ENCODE results near the gene MRPL58.
"Not testable (repeated sequence)": the region's sequence is repeated elsewhere in the genome, so short reads cannot be mapped to it uniquely, and the experiment has no call there.

The MRPL58 gene

GRCh38 chr17:75003070-75003956, 9.2 kb upstream of the MRPL58 start:
- H3K27ac ChIP-seq: no peak overlapping the region
- TF ChIP-seq ZFX (IDR thresholded peaks at IDR 0.05): no peak
- no peak for TF ChIP-seq CTCF (conservative IDR thresholded peaks at IDR 0.05)

- no peak for TF ChIP-seq CTCF (conservative IDR thresholded peaks at IDR 0.05)
- H3K27ac ChIP-seq: no peak overlapping the region
Measured at GRCh38 chr17:75003957-75004355, 8.5 kb upstream of the MRPL58 start.

- TF ChIP-seq CTCF (conservative IDR thresholded peaks at IDR 0.05) (no peak), ZFX (IDR thresholded peaks at IDR 0.05) (no peak)
- H3K27ac ChIP-seq: no peak overlapping the region
Measured at GRCh38 chr17:75004371-75004770, 8.1 kb upstream of the MRPL58 start.

GRCh38 chr17:75005291-75005690, 7.2 kb upstream of the MRPL58 start:
- TF ChIP-seq ZFX (IDR thresholded peaks at IDR 0.05) (no peak), CTCF (conservative IDR thresholded peaks at IDR 0.05) (no peak)
- H3K27ac ChIP-seq: no peak overlapping the region

GRCh38 chr17:75006084-75006483, 6.4 kb upstream of the MRPL58 start:
- not testable (repeated sequence) for H3K27ac ChIP-seq

- no peak overlapping the region for H3K27ac ChIP-seq
- no peak for TF ChIP-seq CTCF (conservative IDR thresholded peaks at IDR 0.05)
- no peak for TF ChIP-seq ZFX (IDR thresholded peaks at IDR 0.05)
Measured at GRCh38 chr17:75006653-75007052, 5.8 kb upstream of the MRPL58 start.

GRCh38 chr17:75008373-75008772, 4.1 kb upstream of the MRPL58 start:
- peak overlapping the region; percentile 99 for H3K27ac ChIP-seq
- no peak for TF ChIP-seq ZFX (IDR thresholded peaks at IDR 0.05)
- TF ChIP-seq CTCF (conservative IDR thresholded peaks at IDR 0.05): no peak
